ENCODE results near the gene CWF19L1. TPM values are rescaled to one million over a fixed set of nuclear protein-coding genes. Genes with fewer than 3 reads are reported as not detected.
"Not testable (repeated sequence)": the region's sequence is repeated elsewhere in the genome, so short reads cannot be mapped to it uniquely, and the experiment has no call there.

CWF19L1 gene
- total RNA-seq, 2 donors from 2014 or later, result 15.3 to 21.4 TPM

GRCh38 chr10:100291356-100291755, 23.9 kb upstream of the CWF19L1 start:
- intact Hi-C loops (cut with DNase I), result no loop called here
- Histone ChIP-seq H3K4me3 (no peak overlapping the region), H3K9me3 (no peaks in the 10 kb centered on the region), H3K9ac (ENCODE audit: low read depth in 2 of 2, low read length in 2 of 2) (no peak overlapping the region), H3K4me1 (no peaks in the 10 kb centered on the region), H3K27me3 (no peaks in the 10 kb centered on the region), H3K27ac (no peak overlapping the region), H3K36me3 (no peaks in the 10 kb centered on the region)
- no peak for DNase-seq
- TF ChIP-seq, protein P1, sequence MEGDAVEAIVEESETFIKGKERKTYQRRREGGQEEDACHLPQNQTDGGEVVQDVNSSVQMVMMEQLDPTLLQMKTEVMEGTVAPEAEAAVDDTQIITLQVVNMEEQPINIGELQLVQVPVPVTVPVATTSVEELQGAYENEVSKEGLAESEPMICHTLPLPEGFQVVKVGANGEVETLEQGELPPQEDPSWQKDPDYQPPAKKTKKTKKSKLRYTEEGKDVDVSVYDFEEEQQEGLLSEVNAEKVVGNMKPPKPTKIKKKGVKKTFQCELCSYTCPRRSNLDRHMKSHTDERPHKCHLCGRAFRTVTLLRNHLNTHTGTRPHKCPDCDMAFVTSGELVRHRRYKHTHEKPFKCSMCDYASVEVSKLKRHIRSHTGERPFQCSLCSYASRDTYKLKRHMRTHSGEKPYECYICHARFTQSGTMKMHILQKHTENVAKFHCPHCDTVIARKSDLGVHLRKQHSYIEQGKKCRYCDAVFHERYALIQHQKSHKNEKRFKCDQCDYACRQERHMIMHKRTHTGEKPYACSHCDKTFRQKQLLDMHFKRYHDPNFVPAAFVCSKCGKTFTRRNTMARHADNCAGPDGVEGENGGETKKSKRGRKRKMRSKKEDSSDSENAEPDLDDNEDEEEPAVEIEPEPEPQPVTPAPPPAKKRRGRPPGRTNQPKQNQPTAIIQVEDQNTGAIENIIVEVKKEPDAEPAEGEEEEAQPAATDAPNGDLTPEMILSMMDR (IDR thresholded peaks at IDR 0.05), result no peak

- no peaks in the 10 kb centered on the region for H3K36me3 ChIP-seq
- DNase-seq, result no peak
- H3K27ac ChIP-seq, result no peak overlapping the region
- no peak overlapping the region for H3K9ac ChIP-seq (ENCODE audit: low read depth in 2 of 2, low read length in 2 of 2)
- intact Hi-C loops (cut with DNase I), result no loop called here
- no peaks in the 10 kb centered on the region for H3K27me3 ChIP-seq
- TF ChIP-seq, protein P1 (IDR thresholded peaks at IDR 0.05), result no peak
- H3K4me1 ChIP-seq, result no peaks in the 10 kb centered on the region
- no peak overlapping the region for H3K4me3 ChIP-seq
- no peaks in the 10 kb centered on the region for H3K9me3 ChIP-seq
Observed at GRCh38 chr10:100289641-100290040, 22.2 kb upstream of the CWF19L1 start.

GRCh38 chr10:100288196-100288595, 20.8 kb upstream of the CWF19L1 start:
- TF ChIP-seq, protein P1 (IDR thresholded peaks at IDR 0.05), result no peak
- no peak for DNase-seq
- Histone ChIP-seq H3K36me3 (no peaks in the 10 kb centered on the region), H3K27me3 (no peaks in the 10 kb centered on the region), H3K27ac (no peak overlapping the region), H3K4me3 (no peak overlapping the region), H3K9me3 (no peaks in the 10 kb centered on the region), H3K4me1 (no peaks in the 10 kb centered on the region), H3K9ac (ENCODE audit: low read depth in 2 of 2, low read length in 2 of 2) (no peak overlapping the region)
- intact Hi-C loops (cut with DNase I), result no loop called here

DNA sequence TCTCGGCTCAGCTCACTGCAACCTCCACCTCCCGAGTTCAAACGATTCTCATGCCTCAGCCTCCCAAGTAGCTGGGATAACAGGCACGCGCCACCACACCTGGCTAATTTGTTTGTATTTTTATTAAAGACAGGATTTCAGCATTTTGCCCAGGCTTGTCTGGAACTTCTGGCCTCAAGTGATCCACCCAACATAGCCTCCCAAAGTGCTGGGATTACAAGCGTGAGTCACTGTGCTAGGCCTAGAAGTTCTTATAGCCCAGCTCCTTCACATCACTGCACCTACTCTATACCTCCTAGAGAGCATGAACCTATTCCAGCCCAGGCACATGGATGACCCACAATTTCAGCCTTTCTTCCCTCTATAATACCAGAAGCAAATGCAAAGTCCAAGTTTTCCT, 20.3 kb upstream of the CWF19L1 start:
- Histone ChIP-seq H3K9ac (ENCODE audit: low read depth in 2 of 2, low read length in 2 of 2) (no peak overlapping the region), H3K27ac (no peak overlapping the region), H3K4me1 (no peaks in the 10 kb centered on the region), H3K9me3 (no peaks in the 10 kb centered on the region), H3K36me3 (no peaks in the 10 kb centered on the region), H3K27me3 (no peaks in the 10 kb centered on the region), H3K4me3 (no peak overlapping the region)
- intact Hi-C loops (cut with DNase I), result no loop called here
- DNase-seq, result no peak
- TF ChIP-seq, protein P1 (IDR thresholded peaks at IDR 0.05), result no peak

DNA sequence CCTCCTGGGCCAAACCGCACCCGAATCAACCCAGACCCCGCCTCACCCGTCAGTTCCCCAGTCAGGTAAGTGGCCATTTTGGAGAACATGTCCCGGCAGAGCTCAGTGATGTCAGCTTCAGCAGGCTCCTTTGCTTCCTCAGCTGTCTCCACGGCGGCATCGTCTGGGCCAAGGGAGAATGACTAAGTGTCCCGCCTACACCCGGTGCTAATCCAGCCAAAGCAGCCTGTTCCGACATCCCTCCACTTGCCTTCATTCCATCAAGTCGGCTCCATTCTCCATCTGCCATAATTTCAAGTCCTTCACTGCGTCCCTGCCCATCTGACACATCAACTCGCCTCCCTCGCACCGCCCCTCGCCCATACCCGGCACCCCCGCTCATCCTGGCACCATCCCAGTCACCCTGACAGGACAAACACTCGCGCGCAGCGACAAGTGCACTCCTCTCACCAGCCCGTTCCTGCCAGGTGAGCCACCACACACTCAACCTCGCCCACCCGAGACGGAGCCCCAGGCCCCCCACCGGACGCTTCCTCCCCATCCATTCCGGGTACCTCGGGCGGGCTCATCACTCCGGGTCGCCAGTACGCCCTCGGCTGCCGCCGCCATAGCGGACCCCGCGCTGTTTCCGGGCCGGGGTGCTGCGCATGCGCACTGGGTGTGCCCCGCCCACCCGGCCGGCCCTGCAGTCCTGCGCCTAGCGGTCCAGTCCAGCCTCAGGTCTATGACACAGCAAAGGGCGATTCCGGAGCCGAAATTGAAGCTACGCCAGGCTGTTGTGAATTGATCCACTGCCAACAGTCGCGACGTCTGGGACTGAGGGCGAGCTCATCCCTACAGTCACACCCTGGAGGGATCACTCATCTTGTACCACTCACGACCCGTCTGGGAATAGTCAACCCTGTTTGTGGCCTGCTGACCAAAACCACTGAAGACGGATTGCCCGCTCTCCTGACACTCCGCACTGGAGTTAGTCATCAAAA, 18.9 kb upstream of the CWF19L1 start, which contains the start of gene BLOC1S2:
Gene BLOC1S2, minus strand, starts transcription at position 630 of the 983 bp plus-strand sequence. Its CDS starts 21 bp downstream, at position 609.
- TF ChIP-seq, protein P1 (IDR thresholded peaks at IDR 0.05), result no peak
- no peaks in the 10 kb centered on the region for H3K36me3 ChIP-seq
- intact Hi-C loops (cut with DNase I), result no loop called here

DNA sequence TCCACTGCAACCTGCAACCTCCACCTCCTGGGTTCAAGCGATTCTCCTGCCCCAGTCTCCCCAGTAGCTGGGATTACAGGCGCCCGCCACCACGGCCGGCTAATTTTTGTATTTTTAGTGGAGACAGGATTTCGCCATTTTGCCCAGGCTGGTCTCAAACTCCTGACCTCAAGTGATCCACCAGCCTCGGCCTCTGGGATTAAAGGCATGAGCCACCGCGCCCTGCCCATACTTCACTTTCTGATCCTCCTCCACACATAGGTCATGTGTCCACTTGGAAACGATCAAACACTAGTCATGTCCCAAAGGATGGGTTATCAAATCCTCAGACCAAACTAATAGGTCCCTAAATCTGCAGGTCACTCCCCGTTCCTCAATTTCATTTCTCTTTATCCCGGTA, 17.9 kb upstream of the CWF19L1 start:
- H3K9me3 ChIP-seq; H3K27ac ChIP-seq; H3K36me3 ChIP-seq; intact Hi-C loops (cut with DNase I); H3K4me1 ChIP-seq; H3K27me3 ChIP-seq; DNase-seq: not testable (repeated sequence)
- peak overlapping the region in 1 of 2 donors; percentile 92 for H3K9ac ChIP-seq (ENCODE audit: low read depth in 2 of 2, low read length in 2 of 2)
- H3K4me3 ChIP-seq, result peak overlapping the region; percentile 71

More for the DNA sequence above, 18.9 kb upstream of the CWF19L1 start, which contains the start of gene BLOC1S2:
- Histone ChIP-seq H3K27me3 (no peaks in the 10 kb centered on the region), H3K27ac (peak within 1 kb of the TSS; percentile 81), H3K4me3 (peak within 1 kb of the TSS; percentile 71), H3K9me3 (no peaks in the 10 kb centered on the region), H3K4me1 (no peaks in the 10 kb centered on the region), H3K9ac (ENCODE audit: low read depth in 2 of 2, low read length in 2 of 2) (peak within 1 kb of the TSS; percentile 83 to 92)
- peak; percentile 84 for DNase-seq

Data from colonic mucosa (tissue), 4 donors.